H54 (cell line): ENCODE measurements around the gene AMPH.
"Not testable (repeated sequence)": the region's sequence is repeated elsewhere in the genome, so short reads cannot be mapped to it uniquely, and the experiment has no call there.

Experiments
- DNase-seq: peaks from one replicate; pipeline ENCODE4 v3.0.0; 2011; ENCODE audit warnings: low spot score, mixed read lengths; ENCODE audit not compliant: insufficient read length
- FAIRE-seq: peaks from 3 replicates; lab custom pipeline; 2011; peaks lifted over from hg19 to GRCh38; lab: Jason Lieb, UNC
- POLR2A ChIP-seq: IDR thresholded peaks from 2 replicates; pipeline ENCODE4 v1.6.1; 2011; ENCODE audit warnings: low read depth, mild to moderate bottlenecking, low read length

Gene AMPH

DNA sequence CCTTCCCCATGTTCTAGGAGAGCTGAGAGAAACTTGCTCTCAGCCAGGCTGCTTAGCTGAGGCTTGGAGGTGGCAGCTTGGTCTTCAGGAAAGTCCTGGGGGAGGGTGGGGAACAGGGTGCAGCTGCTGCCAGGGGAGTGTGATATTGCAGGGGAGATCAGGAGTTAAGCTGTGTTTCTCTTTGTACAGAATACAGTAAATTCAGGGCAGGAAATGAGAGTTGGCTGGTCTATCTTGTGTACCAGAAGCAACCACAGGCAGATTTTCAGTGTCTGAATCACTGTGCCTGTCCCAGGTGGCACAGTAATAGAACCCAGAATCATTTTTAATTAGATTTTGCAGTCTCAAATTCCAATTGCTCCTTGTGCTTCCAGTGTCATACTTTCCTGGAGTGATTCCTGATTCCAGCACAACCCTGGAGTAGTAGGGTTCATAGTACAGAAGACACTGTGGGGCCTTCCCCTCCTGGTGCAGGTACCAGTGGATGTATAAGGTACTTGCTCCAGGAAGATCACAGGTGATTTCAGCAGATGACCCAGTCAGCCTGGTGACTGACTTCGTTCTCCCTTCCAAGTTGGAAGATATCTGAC lies 263.8 kb downstream of the AMPH start:
- DNase-seq (no peak), FAIRE-seq (no peak)
- TF ChIP-seq POLR2A = no peak

GRCh38 chr7:38363379-38363778 lies 267.8 kb downstream of the AMPH start:
- not testable (repeated sequence) for FAIRE-seq
- peak; percentile 50 for DNase-seq

- not testable (repeated sequence) for DNase-seq
Measured at GRCh38 chr7:38362611-38363237, 268.4 kb downstream of the AMPH start.

GRCh38 chr7:38360776-38361175 lies 270.4 kb downstream of the AMPH start:
- FAIRE-seq (no peak), DNase-seq (no peak)
- no peak for TF ChIP-seq POLR2A

More at GRCh38 chr7:38362611-38363237, 268.4 kb downstream of the AMPH start:
- not testable (repeated sequence) for FAIRE-seq

DNA sequence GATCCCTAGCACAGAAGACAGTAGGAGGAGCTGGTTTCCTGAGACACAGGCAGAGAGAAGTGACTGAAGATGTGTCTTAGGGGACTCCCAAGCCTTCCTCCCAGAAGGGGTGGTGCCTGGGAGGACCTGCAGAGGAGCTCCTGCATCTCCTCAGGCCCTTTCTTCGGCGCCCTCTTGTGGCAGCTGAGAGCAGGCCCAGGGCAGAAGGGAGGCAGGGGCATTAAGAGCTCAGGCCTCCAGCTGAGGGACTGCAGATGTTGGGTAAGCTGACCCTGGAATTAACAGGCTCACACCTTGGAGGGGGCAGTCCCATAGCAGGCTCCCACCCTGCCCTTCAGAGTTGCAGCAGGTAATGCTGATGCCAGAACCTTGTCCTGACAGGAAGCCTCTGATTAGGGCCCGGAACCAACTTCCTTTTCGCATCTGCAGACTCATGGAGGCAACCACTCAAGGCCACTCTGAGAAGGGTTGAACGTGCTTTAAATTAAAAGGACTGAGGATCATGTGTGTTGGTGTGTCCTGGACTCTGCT lies 272.0 kb downstream of the AMPH start:
- DNase-seq, FAIRE-seq: not testable (repeated sequence)

DNA sequence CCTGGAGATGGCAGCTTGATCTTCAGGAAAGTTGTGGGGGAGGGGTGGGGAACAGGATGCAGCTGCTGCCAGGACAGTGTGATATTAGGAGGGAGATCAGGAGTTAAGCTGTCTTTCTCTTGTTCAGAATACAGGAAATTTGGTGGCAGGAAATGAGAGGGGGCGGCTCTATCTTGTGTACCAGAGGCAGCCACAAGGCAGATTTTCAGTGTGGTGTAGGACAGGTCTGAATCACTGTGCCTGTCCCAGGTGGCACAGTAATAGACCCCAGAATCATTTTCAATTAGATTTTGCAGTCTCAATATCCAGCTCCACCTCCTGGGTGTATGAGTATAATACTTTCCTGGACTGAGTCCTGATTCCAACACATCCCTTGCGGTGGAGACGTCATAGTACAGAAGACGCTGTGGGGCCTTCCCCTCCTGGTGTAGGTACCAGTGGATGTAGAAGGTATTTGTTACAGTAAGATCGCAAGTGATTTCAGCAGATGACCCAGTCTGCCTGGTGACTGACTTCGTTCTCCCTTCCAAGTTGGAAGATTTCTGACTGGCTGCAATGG lies 272.8 kb downstream of the AMPH start:
- FAIRE-seq, DNase-seq: not testable (repeated sequence)

DNA sequence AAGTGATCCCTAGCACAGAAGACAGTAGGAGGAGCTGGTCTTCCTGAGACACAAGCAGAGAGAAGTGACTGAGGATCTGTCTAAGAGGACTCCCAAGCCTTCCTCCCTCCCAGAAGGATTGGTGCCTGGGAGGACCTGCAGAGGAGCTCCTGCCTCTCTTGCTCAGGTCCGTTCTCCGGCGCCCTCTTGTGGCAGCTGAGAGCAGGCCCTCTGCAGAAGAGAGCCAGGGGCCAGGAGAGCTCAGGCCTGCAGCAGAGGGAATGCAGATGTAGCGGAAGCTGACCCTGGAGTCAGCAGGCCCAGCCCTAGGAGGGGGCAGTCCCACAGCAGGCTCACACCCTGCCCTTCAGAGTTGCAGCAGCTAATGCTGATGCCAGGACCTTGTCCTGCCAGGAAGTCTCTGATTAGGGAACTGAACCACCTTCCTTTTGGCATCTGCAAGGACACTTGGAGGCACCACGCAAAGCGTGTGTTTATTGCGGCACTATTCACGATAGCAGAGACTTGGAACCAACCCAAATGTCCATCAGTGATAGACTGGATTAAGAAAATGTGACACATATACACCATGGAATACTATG lies 276.8 kb downstream of the AMPH start:
- not testable (repeated sequence) for FAIRE-seq, DNase-seq

- DNase-seq, FAIRE-seq: not testable (repeated sequence)
Measured at GRCh38 chr7:38353431-38353881, 277.7 kb downstream of the AMPH start.

GRCh38 chr7:38351601-38352000 lies 279.6 kb downstream of the AMPH start:
- DNase-seq (no peak), FAIRE-seq (no peak)
- TF ChIP-seq POLR2A = no peak

DNA sequence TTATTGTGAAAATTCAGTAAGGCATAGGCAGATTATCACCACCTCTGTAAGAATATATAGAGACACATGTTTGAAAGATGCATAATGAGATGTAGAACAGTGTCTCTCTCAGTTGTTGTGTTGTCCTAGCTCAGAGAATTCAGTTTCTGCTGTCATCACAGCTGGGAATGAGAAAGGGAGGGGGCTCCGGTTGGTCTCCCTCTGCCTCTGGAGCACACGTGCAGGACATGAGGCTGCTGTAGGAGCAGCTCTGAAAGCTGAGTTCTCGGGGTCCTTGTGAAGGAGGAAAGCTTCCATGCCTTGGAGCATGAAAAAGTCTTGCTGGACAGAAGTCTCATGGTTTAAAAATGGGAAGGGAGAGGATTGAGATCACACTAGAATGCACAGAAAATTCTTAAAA lies 280.4 kb downstream of the AMPH start:
- not testable (repeated sequence) for FAIRE-seq, DNase-seq

- not testable (repeated sequence) for DNase-seq, FAIRE-seq
Measured at GRCh38 chr7:38349869-38350583, 281.1 kb downstream of the AMPH start.

DNA sequence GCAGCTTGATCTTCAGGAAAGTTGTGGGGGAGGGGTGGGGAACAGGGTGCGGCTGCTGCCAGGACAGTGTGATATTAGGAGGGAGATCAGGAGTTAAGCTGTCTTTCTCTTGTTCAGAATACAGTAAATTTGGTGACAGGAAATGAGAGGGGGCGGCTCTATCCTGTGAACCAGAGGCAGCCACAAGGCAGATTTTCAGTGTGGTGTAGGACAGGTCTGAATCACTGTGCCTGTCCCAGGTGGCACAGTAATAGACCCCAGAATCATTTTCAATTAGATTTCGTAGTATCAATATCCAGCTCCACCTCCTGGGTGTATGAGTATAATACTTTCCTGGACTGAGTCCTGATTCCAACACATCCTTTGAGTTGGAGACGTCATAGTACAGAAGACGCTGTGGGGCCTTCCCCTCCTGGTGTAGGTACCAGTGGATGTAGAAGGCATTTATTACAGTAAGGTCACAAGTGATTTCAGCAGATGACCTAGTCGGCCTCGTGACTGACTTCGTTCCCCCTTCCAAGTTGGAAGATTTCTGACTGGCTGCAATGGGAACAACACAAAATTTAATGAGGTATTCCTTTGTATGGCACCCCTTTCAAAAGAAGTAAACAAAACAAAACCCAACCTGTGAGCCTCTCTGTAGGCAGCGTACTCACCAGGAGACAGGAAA lies 281.9 kb downstream of the AMPH start:
- FAIRE-seq, DNase-seq: not testable (repeated sequence)

DNA sequence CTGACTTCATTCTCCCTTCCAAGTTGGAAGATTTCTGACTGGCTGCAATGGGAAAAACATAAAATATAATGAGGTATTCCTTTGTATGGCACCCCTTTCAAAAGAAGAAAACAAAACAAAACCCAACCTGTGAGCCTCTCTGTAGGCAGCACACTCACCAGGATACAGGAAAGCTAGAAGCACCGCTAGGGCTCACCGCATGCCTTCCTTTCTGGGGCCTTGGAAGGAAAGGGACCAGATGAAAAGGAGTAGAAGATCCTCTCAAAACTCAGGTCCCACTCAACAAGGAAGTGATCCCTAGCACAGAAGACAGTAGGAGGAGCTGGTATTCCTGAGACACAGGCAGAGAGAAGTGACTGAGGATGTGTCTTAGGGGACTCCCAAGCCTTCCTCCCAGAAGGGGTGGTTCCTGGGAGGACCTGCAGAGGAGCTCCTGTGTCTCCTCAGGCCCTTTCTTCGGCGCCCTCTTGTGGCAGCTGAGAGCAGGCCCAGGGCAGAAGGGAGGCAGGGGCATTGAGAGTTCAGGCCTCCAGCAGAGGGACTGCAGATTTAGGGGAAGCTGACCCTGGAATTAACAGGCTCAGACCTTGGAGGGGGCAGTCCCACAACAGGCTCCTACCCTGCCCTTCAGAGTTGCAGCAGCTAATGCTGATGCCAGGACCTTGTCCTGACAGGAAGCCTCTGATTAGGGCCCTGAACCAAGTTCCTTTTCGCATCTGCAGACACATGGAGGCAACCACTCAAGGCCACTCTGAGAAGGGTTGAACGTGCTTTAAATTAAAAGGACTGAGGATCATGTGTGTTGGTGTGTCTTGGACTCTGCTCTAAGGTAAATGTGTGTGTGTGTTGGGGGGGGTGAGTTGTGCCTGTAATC lies 285.6 kb downstream of the AMPH start:
- DNase-seq (peak; percentile 63), FAIRE-seq (peak; percentile 71)

- FAIRE-seq, DNase-seq: not testable (repeated sequence)
Measured at GRCh38 chr7:38344741-38345140, 286.4 kb downstream of the AMPH start.

GRCh38 chr7:38342135-38342534 lies 289.0 kb downstream of the AMPH start:
- not testable (repeated sequence) for DNase-seq, FAIRE-seq

GRCh38 chr7:38341172-38341705 lies 289.9 kb downstream of the AMPH start:
- not testable (repeated sequence) for FAIRE-seq, DNase-seq
